SK-N-SH (cell line): ENCODE data around the gene AKAP3. TPM values are rescaled to one million over a fixed set of nuclear protein-coding genes. Genes with fewer than 3 reads are reported as not detected.

Source experiments
- CTCF ChIA-PET: fragments of 300-600, 350-600 bp; formaldehyde crosslinking; extraction: SDS; loops from one replicate; lab custom pipeline; 2021; lab: Yijun Ruan, JAX
- POLR2A ChIA-PET: fragments of 350-600 bp; sonication (Branson Sonifier 250); formaldehyde crosslinking; extraction: SDS; loops from one replicate; lab custom pipeline; 2020; ENCODE audit warnings: antibody characterized with exemption, inconsistent platforms; lab: Yijun Ruan, JAX
- DNase-seq: peaks from one replicate; pipeline ENCODE4 v3.0.0; 2012
- H2AFZ ChIP-seq: fragments of 200-600 bp; sonication (generic); 2 replicates; pipeline ENCODE4 v1.8.1; 2016; ENCODE audit warnings: antibody characterized with exemption, mild to moderate bottlenecking, low read depth
- H3F3A ChIP-seq: fragments of 200-600 bp; sonication (generic); replicated peaks from 2 replicates; pipeline ENCODE3; 2016; ENCODE audit warnings: antibody characterized with exemption, mild to moderate bottlenecking; ENCODE audit not compliant: insufficient read depth
- H3K27ac ChIP-seq, 2 experiments: fragments of 200-500 bp in 1 of 2; fragments of 200-600 bp in 1 of 2; sonication (Bioruptor generic) in 1 of 2; sonication (generic), shearing (Covaris generic) in 1 of 2; 2 replicates each; pipeline versions ENCODE4 v1.5.1 to v1.6.1; 2014 to 2016; ENCODE audit warnings: low read depth in 2 of 2, inconsistent platforms in 1 of 2, low read length in 1 of 2, mild to moderate bottlenecking in 1 of 2, mixed read lengths in 1 of 2
- H3K27me3 ChIP-seq: fragments of 200-600 bp; sonication (generic), shearing (Covaris generic); 2 replicates; pipeline ENCODE4 v1.6.1; 2016; ENCODE audit warnings: mixed run types; ENCODE audit not compliant: insufficient read depth
- H3K36me3 ChIP-seq, 2 experiments: fragments of 200-500 bp in 1 of 2; fragments of 200-600 bp in 1 of 2; sonication (Bioruptor generic) in 1 of 2; sonication (generic) in 1 of 2; replicated peaks in 1 of 2; 2 replicates each; pipeline versions ENCODE3 to v1.5.1; 2014 to 2016; ENCODE audit warnings: low read length in 1 of 2, mild to moderate bottlenecking in 1 of 2; ENCODE audit not compliant: insufficient read depth in 2 of 2, control insufficient read depth in 1 of 2
- H3K4me1 ChIP-seq, 2 experiments: fragments of 200-500 bp in 1 of 2; fragments of 200-600 bp in 1 of 2; sonication (Bioruptor generic) in 1 of 2; sonication (generic), shearing (Covaris generic) in 1 of 2; 2 replicates each; pipeline versions ENCODE4 v1.5.1 to v1.6.1; 2014 to 2016; ENCODE audit warnings: low read depth in 1 of 2, low read length in 1 of 2, mixed run types in 1 of 2; ENCODE audit not compliant: insufficient read depth in 2 of 2, control insufficient read depth in 1 of 2
- H3K4me2 ChIP-seq: fragments of 200-600 bp; sonication (generic), shearing (Covaris generic); 2 replicates; pipeline ENCODE4 v1.6.1; 2017; ENCODE audit warnings: mixed run types
- H3K4me3 ChIP-seq, 2 experiments: fragments of 200-500 bp in 1 of 2; fragments of 200-600 bp in 1 of 2; sonication (Bioruptor generic) in 1 of 2; sonication (generic), shearing (Covaris generic) in 1 of 2; 2 replicates each; pipeline versions ENCODE4 v1.5.1 to v1.8.1; 2014 to 2016; ENCODE audit warnings: low read depth in 2 of 2, inconsistent platforms in 1 of 2, low read length in 1 of 2, mild to moderate bottlenecking in 1 of 2, mixed read lengths in 1 of 2, moderate library complexity in 1 of 2
- H3K79me2 ChIP-seq: fragments of 200-600 bp; sonication (generic); 2 replicates; pipeline ENCODE4 v1.8.1; 2017; ENCODE audit warnings: mild to moderate bottlenecking; ENCODE audit not compliant: insufficient read depth
- H3K9ac ChIP-seq: fragments of 200-600 bp; sonication (generic); 2 replicates; pipeline ENCODE4 v1.6.1; 2017; ENCODE audit warnings: mixed run types
- H3K9me2 ChIP-seq: fragments of 200-600 bp; sonication (generic); 2 replicates; pipeline ENCODE4 v1.6.1; 2017; ENCODE audit warnings: mixed run types
- H3K9me3 ChIP-seq: fragments of 200-600 bp; sonication (generic); 2 replicates; pipeline ENCODE4 v1.6.1; 2017; ENCODE audit warnings: mixed run types, mild to moderate bottlenecking, moderate library complexity
- H4K20me1 ChIP-seq: fragments of 200-600 bp; sonication (generic); 2 replicates; pipeline ENCODE4 v1.6.1; 2017; ENCODE audit warnings: mild to moderate bottlenecking, mixed run types; ENCODE audit not compliant: insufficient read depth
- ELF1 ChIP-seq: IDR thresholded peaks from 2 replicates; pipeline ENCODE4 v1.4.0; 2012
- EP300 ChIP-seq, 2 experiments: IDR thresholded peaks; 2 replicates each; pipeline versions ENCODE4 v1.4.0 to v1.6.1; 2012; ENCODE audit warnings: borderline replicate concordance in 1 of 2, low read depth in 1 of 2, low read length in 1 of 2
- FOXJ3 ChIP-seq: sonication (generic); formaldehyde crosslinking; IDR thresholded peaks from 2 replicates; pipeline ENCODE4 v1.5.1; 2020; ENCODE audit warnings: mild to moderate bottlenecking, missing genetic modification reagents
- FOXM1 ChIP-seq: IDR thresholded peaks from 2 replicates; pipeline ENCODE4 v1.4.0; 2012; ENCODE audit warnings: low read depth, mild to moderate bottlenecking
- GABPA ChIP-seq: IDR thresholded peaks from 2 replicates; pipeline ENCODE4 v1.4.0; 2012; ENCODE audit warnings: low read depth, mild to moderate bottlenecking
- NRF1 ChIP-seq: IDR thresholded peaks from 2 replicates; pipeline ENCODE4 v1.6.1; 2012; ENCODE audit warnings: low read depth, mild to moderate bottlenecking, low read length
- POLR2AphosphoS5 ChIP-seq: IDR thresholded peaks from 2 replicates; pipeline ENCODE4 v1.6.1; 2012; ENCODE audit warnings: low read depth, low read length
- RCOR1 ChIP-seq: fragments of 150-350 bp; IDR thresholded peaks from 2 replicates; pipeline ENCODE4 v1.6.1; 2017; ENCODE audit warnings: antibody characterized with exemption, low read length
- RFX5 ChIP-seq: IDR thresholded peaks from 2 replicates; pipeline ENCODE4 v1.6.1; 2012; ENCODE audit warnings: mild to moderate bottlenecking, improper control_type of control experiment, low read length
- RXRA ChIP-seq: IDR thresholded peaks from 2 replicates; pipeline ENCODE4 v1.4.0; 2012; ENCODE audit warnings: low read depth, mild to moderate bottlenecking, borderline replicate concordance
- SIN3A ChIP-seq: IDR thresholded peaks from 2 replicates; pipeline ENCODE4 v1.6.1; 2012; ENCODE audit warnings: low read depth, mild to moderate bottlenecking, low read length, moderate library complexity, borderline replicate concordance
- TAF1 ChIP-seq: IDR thresholded peaks from 2 replicates; pipeline ENCODE4 v1.6.1; 2012; ENCODE audit warnings: low read depth, mild to moderate bottlenecking, low read length, moderate library complexity, borderline replicate concordance
- TCF12 ChIP-seq: IDR thresholded peaks from 2 replicates; pipeline ENCODE4 v1.4.0; 2012
- YY1 ChIP-seq: IDR thresholded peaks from 2 replicates; pipeline ENCODE4 v1.4.0; 2012; ENCODE audit warnings: low read depth, mild to moderate bottlenecking
- WGBS: methylation state at CpG from one replicate; pipeline ENCODE4 v1.1.6; 2017; ENCODE audit warnings: low lambda C conversion rate; 5-methylcytosine and 5-hydroxymethylcytosine counted together
- polyA plus RNA-seq, 3 experiments: library from polyadenylated mRNA; depleted of rRNA; stranded (reverse); fragments of >200 nt; gene quantifications; 2 replicates each; pipeline ENCODE4 v1.2.3, GENCODE V29; 2012
- TF ChIP-seq, protein P1 (sequence below): IDR thresholded peaks from 2 replicates; pipeline ENCODE4 v1.6.1; 2012; ENCODE audit warnings: mild to moderate bottlenecking, low read depth, low read length, moderate library complexity
- TF ChIP-seq, protein P2 (sequence below): IDR thresholded peaks from 2 replicates; pipeline ENCODE4; 2012
- TF ChIP-seq, protein P3 (sequence below): IDR thresholded peaks from 2 replicates; pipeline ENCODE4 v1.4.0; 2012; ENCODE audit warnings: low read depth, borderline replicate concordance
- TF ChIP-seq, protein P4 (sequence below): fragments of 200-600 bp; sonication (generic); IDR thresholded peaks from 2 replicates; pipeline ENCODE4 v1.6.1; 2017; ENCODE audit warnings: antibody characterized with exemption, mild to moderate bottlenecking, moderate library complexity
- TF ChIP-seq, protein P5 (sequence below): fragments of 150-350 bp; IDR thresholded peaks from 2 replicates; pipeline ENCODE4 v1.6.1; 2016; ENCODE audit warnings: mild to moderate bottlenecking, low read depth, low read length
- TF ChIP-seq, protein P6 (sequence below): IDR thresholded peaks from 2 replicates; pipeline ENCODE4 v1.4.0; 2012; ENCODE audit warnings: low read depth, borderline replicate concordance

AKAP3 gene
- polyA plus RNA-seq, 1 of the 3 experiments (the other 2 are of a cell fraction) = 0.12 TPM

DNA sequence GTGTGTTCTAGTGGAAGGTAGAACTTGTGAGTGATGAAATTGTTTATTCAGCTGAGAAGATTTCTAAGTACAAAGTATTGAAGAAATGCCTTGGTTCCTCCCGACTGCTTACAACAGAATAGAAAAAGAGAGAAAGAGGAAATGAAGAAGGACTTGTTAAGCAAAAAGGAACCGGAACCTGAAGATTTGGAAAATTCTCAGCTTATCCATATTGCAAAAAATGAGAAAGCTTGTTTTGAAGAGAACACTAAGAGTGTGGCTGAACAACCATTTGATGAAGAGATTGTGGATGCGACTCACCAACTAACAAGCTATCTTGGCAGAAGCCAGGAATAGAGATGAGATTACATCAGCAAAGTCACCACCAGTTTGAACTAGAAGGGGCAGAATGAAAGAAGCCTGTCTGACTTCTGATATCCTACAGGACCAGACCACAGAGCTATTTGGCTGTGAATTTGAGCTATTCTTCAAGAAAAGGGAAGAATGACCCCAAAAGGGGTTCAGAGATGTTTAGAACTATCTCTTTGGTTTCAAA, 15.2 kb upstream of the AKAP3 start (continued):
- TF ChIP-seq, protein P1, sequence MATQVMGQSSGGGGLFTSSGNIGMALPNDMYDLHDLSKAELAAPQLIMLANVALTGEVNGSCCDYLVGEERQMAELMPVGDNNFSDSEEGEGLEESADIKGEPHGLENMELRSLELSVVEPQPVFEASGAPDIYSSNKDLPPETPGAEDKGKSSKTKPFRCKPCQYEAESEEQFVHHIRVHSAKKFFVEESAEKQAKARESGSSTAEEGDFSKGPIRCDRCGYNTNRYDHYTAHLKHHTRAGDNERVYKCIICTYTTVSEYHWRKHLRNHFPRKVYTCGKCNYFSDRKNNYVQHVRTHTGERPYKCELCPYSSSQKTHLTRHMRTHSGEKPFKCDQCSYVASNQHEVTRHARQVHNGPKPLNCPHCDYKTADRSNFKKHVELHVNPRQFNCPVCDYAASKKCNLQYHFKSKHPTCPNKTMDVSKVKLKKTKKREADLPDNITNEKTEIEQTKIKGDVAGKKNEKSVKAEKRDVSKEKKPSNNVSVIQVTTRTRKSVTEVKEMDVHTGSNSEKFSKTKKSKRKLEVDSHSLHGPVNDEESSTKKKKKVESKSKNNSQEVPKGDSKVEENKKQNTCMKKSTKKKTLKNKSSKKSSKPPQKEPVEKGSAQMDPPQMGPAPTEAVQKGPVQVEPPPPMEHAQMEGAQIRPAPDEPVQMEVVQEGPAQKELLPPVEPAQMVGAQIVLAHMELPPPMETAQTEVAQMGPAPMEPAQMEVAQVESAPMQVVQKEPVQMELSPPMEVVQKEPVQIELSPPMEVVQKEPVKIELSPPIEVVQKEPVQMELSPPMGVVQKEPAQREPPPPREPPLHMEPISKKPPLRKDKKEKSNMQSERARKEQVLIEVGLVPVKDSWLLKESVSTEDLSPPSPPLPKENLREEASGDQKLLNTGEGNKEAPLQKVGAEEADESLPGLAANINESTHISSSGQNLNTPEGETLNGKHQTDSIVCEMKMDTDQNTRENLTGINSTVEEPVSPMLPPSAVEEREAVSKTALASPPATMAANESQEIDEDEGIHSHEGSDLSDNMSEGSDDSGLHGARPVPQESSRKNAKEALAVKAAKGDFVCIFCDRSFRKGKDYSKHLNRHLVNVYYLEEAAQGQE = no peak
- TF ChIP-seq TCF12 (peak; percentile 48), RCOR1 (no peak), RXRA (no peak), RFX5 (no peak), SIN3A (no peak), FOXM1 (no peak), GABPA (no peak), POLR2AphosphoS5 (no peak), NRF1 (no peak), FOXJ3 (CRISPR knock-in tag) (no peak)
- TF ChIP-seq, protein P2, sequence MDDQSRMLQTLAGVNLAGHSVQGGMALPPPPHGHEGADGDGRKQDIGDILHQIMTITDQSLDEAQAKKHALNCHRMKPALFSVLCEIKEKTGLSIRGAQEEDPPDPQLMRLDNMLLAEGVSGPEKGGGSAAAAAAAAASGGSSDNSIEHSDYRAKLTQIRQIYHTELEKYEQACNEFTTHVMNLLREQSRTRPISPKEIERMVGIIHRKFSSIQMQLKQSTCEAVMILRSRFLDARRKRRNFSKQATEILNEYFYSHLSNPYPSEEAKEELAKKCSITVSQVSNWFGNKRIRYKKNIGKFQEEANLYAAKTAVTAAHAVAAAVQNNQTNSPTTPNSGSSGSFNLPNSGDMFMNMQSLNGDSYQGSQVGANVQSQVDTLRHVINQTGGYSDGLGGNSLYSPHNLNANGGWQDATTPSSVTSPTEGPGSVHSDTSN = peak; percentile 57
- TF ChIP-seq, protein P3, sequence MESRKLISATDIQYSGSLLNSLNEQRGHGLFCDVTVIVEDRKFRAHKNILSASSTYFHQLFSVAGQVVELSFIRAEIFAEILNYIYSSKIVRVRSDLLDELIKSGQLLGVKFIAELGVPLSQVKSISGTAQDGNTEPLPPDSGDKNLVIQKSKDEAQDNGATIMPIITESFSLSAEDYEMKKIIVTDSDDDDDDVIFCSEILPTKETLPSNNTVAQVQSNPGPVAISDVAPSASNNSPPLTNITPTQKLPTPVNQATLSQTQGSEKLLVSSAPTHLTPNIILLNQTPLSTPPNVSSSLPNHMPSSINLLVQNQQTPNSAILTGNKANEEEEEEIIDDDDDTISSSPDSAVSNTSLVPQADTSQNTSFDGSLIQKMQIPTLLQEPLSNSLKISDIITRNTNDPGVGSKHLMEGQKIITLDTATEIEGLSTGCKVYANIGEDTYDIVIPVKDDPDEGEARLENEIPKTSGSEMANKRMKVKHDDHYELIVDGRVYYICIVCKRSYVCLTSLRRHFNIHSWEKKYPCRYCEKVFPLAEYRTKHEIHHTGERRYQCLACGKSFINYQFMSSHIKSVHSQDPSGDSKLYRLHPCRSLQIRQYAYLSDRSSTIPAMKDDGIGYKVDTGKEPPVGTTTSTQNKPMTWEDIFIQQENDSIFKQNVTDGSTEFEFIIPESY = no peak

DNA sequence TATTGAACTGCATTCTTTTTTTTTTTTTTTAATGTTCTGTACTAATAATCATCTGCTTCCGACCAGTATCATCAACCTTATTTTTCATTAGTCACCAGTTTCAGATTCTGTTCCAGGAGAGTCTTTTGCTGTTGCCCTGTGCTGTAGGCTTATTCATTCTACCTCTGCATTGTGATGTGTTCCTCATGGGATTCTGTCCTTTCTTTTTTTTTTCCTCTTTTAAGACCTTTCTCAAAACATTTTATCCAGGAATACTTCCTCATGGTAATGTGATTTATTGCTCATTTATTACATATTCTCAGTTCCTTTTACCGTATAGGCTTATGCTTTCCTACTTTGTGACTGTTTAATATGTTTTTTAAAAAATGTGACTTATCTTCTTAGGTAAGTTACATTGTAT, 4.8 kb upstream of the AKAP3 start:
- Histone ChIP-seq H3K9me3 (no peaks in the 10 kb centered on the region), H3K27me3 (no peaks in the 10 kb centered on the region), H3K9ac (no peak overlapping the region), H3K4me1 (peaks cover 10 to 11% of the 10 kb centered on the region in 2 experiments; a peak in 3 of 4 replicates), H3K4me3 (no peak overlapping the region), H3K27ac (no peak overlapping the region), H3K36me3 (peaks cover 28 to 44% of the 10 kb centered on the region in 2 experiments), H3K4me2 (no peak overlapping the region), H3K9me2 (no peaks in the 10 kb centered on the region), H3K79me2 (peaks cover 45% of the 10 kb centered on the region), H4K20me1 (no peaks in the 10 kb centered on the region), H3F3A (peaks cover 7% of the 10 kb centered on the region), H2AFZ (no peak overlapping the region)
- POLR2A ChIA-PET = no interaction called here
- WGBS = 88% methylated on average over 2 of the region's 2 CpGs
- CTCF ChIA-PET = interaction anchor here (1.5 kb wide), 1 partner anchor 104 kb away, joined by 4 read pairs; no protein-coding TSS in a partner anchor
- no peak for DNase-seq
- no peak for TF ChIP-seq ELF1
- no peak for TF ChIP-seq RXRA
- TF ChIP-seq, protein P4, sequence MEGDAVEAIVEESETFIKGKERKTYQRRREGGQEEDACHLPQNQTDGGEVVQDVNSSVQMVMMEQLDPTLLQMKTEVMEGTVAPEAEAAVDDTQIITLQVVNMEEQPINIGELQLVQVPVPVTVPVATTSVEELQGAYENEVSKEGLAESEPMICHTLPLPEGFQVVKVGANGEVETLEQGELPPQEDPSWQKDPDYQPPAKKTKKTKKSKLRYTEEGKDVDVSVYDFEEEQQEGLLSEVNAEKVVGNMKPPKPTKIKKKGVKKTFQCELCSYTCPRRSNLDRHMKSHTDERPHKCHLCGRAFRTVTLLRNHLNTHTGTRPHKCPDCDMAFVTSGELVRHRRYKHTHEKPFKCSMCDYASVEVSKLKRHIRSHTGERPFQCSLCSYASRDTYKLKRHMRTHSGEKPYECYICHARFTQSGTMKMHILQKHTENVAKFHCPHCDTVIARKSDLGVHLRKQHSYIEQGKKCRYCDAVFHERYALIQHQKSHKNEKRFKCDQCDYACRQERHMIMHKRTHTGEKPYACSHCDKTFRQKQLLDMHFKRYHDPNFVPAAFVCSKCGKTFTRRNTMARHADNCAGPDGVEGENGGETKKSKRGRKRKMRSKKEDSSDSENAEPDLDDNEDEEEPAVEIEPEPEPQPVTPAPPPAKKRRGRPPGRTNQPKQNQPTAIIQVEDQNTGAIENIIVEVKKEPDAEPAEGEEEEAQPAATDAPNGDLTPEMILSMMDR = no peak
- TF ChIP-seq RFX5 = no peak
- TF ChIP-seq, protein P5, sequence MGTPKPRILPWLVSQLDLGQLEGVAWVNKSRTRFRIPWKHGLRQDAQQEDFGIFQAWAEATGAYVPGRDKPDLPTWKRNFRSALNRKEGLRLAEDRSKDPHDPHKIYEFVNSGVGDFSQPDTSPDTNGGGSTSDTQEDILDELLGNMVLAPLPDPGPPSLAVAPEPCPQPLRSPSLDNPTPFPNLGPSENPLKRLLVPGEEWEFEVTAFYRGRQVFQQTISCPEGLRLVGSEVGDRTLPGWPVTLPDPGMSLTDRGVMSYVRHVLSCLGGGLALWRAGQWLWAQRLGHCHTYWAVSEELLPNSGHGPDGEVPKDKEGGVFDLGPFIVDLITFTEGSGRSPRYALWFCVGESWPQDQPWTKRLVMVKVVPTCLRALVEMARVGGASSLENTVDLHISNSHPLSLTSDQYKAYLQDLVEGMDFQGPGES = no peak
- TF ChIP-seq, protein P2 = no peak
- TF ChIP-seq YY1 = no peak
- no peak for TF ChIP-seq EP300 (IDR thresholded peaks at IDR 0.05; ENCODE audit: borderline replicate concordance in 1 of 2, low read depth in 1 of 2, low read length in 1 of 2)
- TF ChIP-seq, protein P6, sequence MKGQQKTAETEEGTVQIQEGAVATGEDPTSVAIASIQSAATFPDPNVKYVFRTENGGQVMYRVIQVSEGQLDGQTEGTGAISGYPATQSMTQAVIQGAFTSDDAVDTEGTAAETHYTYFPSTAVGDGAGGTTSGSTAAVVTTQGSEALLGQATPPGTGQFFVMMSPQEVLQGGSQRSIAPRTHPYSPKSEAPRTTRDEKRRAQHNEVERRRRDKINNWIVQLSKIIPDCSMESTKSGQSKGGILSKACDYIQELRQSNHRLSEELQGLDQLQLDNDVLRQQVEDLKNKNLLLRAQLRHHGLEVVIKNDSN = no peak
- no peak for TF ChIP-seq TAF1
